SU-DHL-6 (cell line): ENCODE measurements around the gene ELFN2.

Source experiments
- H2AFZ ChIP-seq: fragments of 200-600 bp; sonication (generic); 2 replicates; pipeline ENCODE4 v1.6.1; 2014; ENCODE audit warnings: low read depth, mild to moderate bottlenecking, moderate library complexity, mixed read lengths, antibody characterized with exemption, low read length; ENCODE audit not compliant: severe bottlenecking
- H3F3A ChIP-seq: fragments of 200-600 bp; shearing (Covaris generic); 2 replicates; pipeline ENCODE4 v1.6.0; 2016; ENCODE audit warnings: antibody characterized with exemption, mild to moderate bottlenecking; ENCODE audit not compliant: insufficient read depth
- H3K27ac ChIP-seq: fragments of 200-600 bp; sonication (generic); 2 replicates; pipeline ENCODE4 v1.5.1; 2016; ENCODE audit warnings: low read depth, mild to moderate bottlenecking, low read length, moderate library complexity, mixed read lengths
- H3K27me3 ChIP-seq: fragments of 200-600 bp; sonication (generic), shearing (Covaris generic); 2 replicates; pipeline ENCODE4 v1.6.0; 2014; ENCODE audit warnings: mild to moderate bottlenecking, low read length
- H3K36me3 ChIP-seq: fragments of 200-600 bp; sonication (generic); 2 replicates; pipeline ENCODE4 v1.6.1; 2014; ENCODE audit warnings: mild to moderate bottlenecking, low read length, mixed read lengths
- H3K4me2 ChIP-seq: fragments of 300-600, 200-600 bp; shearing (Covaris generic), sonication (generic); 2 replicates; pipeline ENCODE4 v1.6.0; 2014; ENCODE audit warnings: low read length, low read depth, mild to moderate bottlenecking; ENCODE audit not compliant: poor library complexity, severe bottlenecking
- H3K4me3 ChIP-seq: fragments of 200-600 bp; sonication (generic); 2 replicates; pipeline ENCODE4 v1.5.1; 2014; ENCODE audit warnings: antibody characterized with exemption, low read length, mild to moderate bottlenecking, mixed read lengths; ENCODE audit not compliant: insufficient read depth, poor library complexity, severe bottlenecking
- H3K79me2 ChIP-seq: fragments of 200-600 bp; sonication (generic); 2 replicates; pipeline ENCODE4 v1.6.1; 2014; ENCODE audit warnings: mild to moderate bottlenecking, low read length, moderate library complexity; ENCODE audit not compliant: insufficient read depth
- H3K9ac ChIP-seq: fragments of 200-600 bp; sonication (generic); 2 replicates; pipeline ENCODE4 v1.7.0; 2014; ENCODE audit warnings: mild to moderate bottlenecking, low read length
- H3K9me2 ChIP-seq: fragments of 200-600 bp; sonication (generic); replicated peaks from 2 replicates; pipeline ENCODE4 v1.6.1; 2014; ENCODE audit warnings: low read length; ENCODE audit not compliant: insufficient read depth
- H3K9me3 ChIP-seq: fragments of 200-600 bp; sonication (generic); 2 replicates; pipeline ENCODE4 v1.6.1; 2014; ENCODE audit warnings: low read length, mixed read lengths; ENCODE audit not compliant: insufficient read depth
- H4K20me1 ChIP-seq: fragments of 200-600 bp; sonication (generic); 2 replicates; pipeline ENCODE4 v1.6.1; 2014; ENCODE audit warnings: low read depth, mild to moderate bottlenecking, antibody characterized with exemption, low read length, moderate library complexity, mixed read lengths
- CTCF ChIP-seq: fragments of 200-600 bp; sonication (generic); IDR thresholded peaks from one replicate; pipeline ENCODE4 v1.5.1; 2017; ENCODE audit warnings: antibody characterized with exemption, mild to moderate bottlenecking, low read length, moderate library complexity; ENCODE audit not compliant: insufficient read depth, poor library complexity, severe bottlenecking
- EZH2phosphoT487 ChIP-seq: fragments of 200-600 bp; sonication (generic), shearing (Covaris generic); conservative IDR thresholded peaks from 2 replicates; pipeline ENCODE4 v1.6.1; 2018; ENCODE audit warnings: mild to moderate bottlenecking, antibody characterized with exemption, low read length, moderate library complexity, mixed read lengths

ELFN2 gene

GRCh38 chr22:37386441-37386840, 40.8 kb downstream of the ELFN2 start:
- Histone ChIP-seq H3K9me2 (no peaks in the 10 kb centered on the region), H3K4me2 (no peak overlapping the region), H3K36me3 (no peaks in the 10 kb centered on the region), H4K20me1 (no peaks in the 10 kb centered on the region), H3F3A (no peaks in the 10 kb centered on the region), H2AFZ (no peak overlapping the region), H3K4me3 (no peak overlapping the region), H3K27me3 (no peaks in the 10 kb centered on the region), H3K79me2 (no peaks in the 10 kb centered on the region), H3K9me3 (no peaks in the 10 kb centered on the region), H3K9ac (no peak overlapping the region), H3K27ac (no peak overlapping the region)
- TF ChIP-seq CTCF (no peak), EZH2phosphoT487 (no peak)

- Histone ChIP-seq H3K36me3 (no peaks in the 10 kb centered on the region), H2AFZ (no peak overlapping the region), H3K9me3 (no peaks in the 10 kb centered on the region), H3K27me3 (no peaks in the 10 kb centered on the region), H4K20me1 (no peaks in the 10 kb centered on the region), H3K9ac (no peak overlapping the region), H3K27ac (no peak overlapping the region), H3K4me3 (no peak overlapping the region), H3K9me2 (no peaks in the 10 kb centered on the region), H3F3A (no peaks in the 10 kb centered on the region), H3K4me2 (no peak overlapping the region), H3K79me2 (no peaks in the 10 kb centered on the region)
- TF ChIP-seq EZH2phosphoT487, result no peak
- TF ChIP-seq CTCF, result no peak
Observed at GRCh38 chr22:37384691-37385090, 42.6 kb downstream of the ELFN2 start.

- no peaks in the 10 kb centered on the region for H3K9me2 ChIP-seq
- no peak overlapping the region for H3K4me2 ChIP-seq
- no peak overlapping the region for H3K27ac ChIP-seq
- no peak overlapping the region for H3K9ac ChIP-seq
- no peaks in the 10 kb centered on the region for H3K27me3 ChIP-seq
- TF ChIP-seq CTCF (no peak), EZH2phosphoT487 (no peak)
- no peaks in the 10 kb centered on the region for H3K36me3 ChIP-seq
- no peaks in the 10 kb centered on the region for H4K20me1 ChIP-seq
- H2AFZ ChIP-seq, result no peak overlapping the region
- no peak overlapping the region for H3K4me3 ChIP-seq
- no peaks in the 10 kb centered on the region for H3K79me2 ChIP-seq
- no peaks in the 10 kb centered on the region for H3K9me3 ChIP-seq
- H3F3A ChIP-seq, result no peaks in the 10 kb centered on the region
Observed at GRCh38 chr22:37383341-37383740, 43.9 kb downstream of the ELFN2 start.
